ENCODE measurements around the gene TSPAN9.

The TSPAN9 gene

GRCh38 chr12:3307389-3307788, 230.2 kb downstream of the TSPAN9 start:
- DNase-seq: no peak

- DNase-seq: no peak
Measured at GRCh38 chr12:3308063-3308462, 230.9 kb downstream of the TSPAN9 start.

- no peak for DNase-seq
Measured at GRCh38 chr12:3308609-3309008, 231.4 kb downstream of the TSPAN9 start.

GRCh38 chr12:3309805-3310204, 232.6 kb downstream of the TSPAN9 start:
- DNase-seq: no peak

- no peak for DNase-seq
Measured at GRCh38 chr12:3310271-3311026, 233.3 kb downstream of the TSPAN9 start.

- peak; percentile 64 for DNase-seq
Measured at GRCh38 chr12:3311027-3311402, 233.8 kb downstream of the TSPAN9 start.

- peak; percentile 61 for DNase-seq
Measured at GRCh38 chr12:3311491-3312103, 234.4 kb downstream of the TSPAN9 start.

- no peak for DNase-seq
Measured at GRCh38 chr12:3313066-3313465, 235.9 kb downstream of the TSPAN9 start.

- DNase-seq: peak; percentile 48
Measured at GRCh38 chr12:3313675-3314663, 236.8 kb downstream of the TSPAN9 start.

- peak; percentile 94 for DNase-seq
Measured at GRCh38 chr12:3315201-3315661, 238.1 kb downstream of the TSPAN9 start.

- peak; percentile 70 for DNase-seq
Measured at GRCh38 chr12:3316776-3317480, 239.7 kb downstream of the TSPAN9 start.

GRCh38 chr12:3317481-3317815, 240.3 kb downstream of the TSPAN9 start:
- DNase-seq: no peak

- no peak for DNase-seq
Measured at GRCh38 chr12:3317841-3318501, 240.8 kb downstream of the TSPAN9 start.

GRCh38 chr12:3319723-3320492, 242.7 kb downstream of the TSPAN9 start:
- DNase-seq: no peak

GRCh38 chr12:3320881-3321509, 243.8 kb downstream of the TSPAN9 start:
- no peak for DNase-seq

- DNase-seq: no peak
Measured at GRCh38 chr12:3321881-3322280, 244.7 kb downstream of the TSPAN9 start.

- no peak for DNase-seq
Measured at GRCh38 chr12:3323002-3323685, 246.0 kb downstream of the TSPAN9 start.

GRCh38 chr12:3325736-3326135, 248.6 kb downstream of the TSPAN9 start:
- DNase-seq: no peak

GRCh38 chr12:3326156-3326849, 249.1 kb downstream of the TSPAN9 start:
- DNase-seq: no peak

All from NCI-H510A treated with DMSO at 0.1 percent for 48 hours (cell line).